H1 (cell line): ENCODE results near the gene MPIG6B. TPM values are rescaled to one million over a fixed set of nuclear protein-coding genes. Genes with fewer than 3 reads are reported as not detected.

Experiments
- EGR1 ChIP-seq: IDR thresholded peaks from 2 replicates; pipeline ENCODE4 v1.6.1; 2011; ENCODE audit warnings: low read depth, low read length, borderline replicate concordance
- EP300 ChIP-seq, 2 experiments: IDR thresholded peaks; 1 replicate in 1 of 2; 2 replicates in 1 of 2; pipeline ENCODE4 v1.6.1; 2011 to 2012; ENCODE audit warnings: low read depth in 2 of 2, low read length in 2 of 2, mild to moderate bottlenecking in 2 of 2, borderline replicate concordance in 1 of 2, inconsistent platforms in 1 of 2, moderate library complexity in 1 of 2
- JUND ChIP-seq: IDR thresholded peaks from 2 replicates; pipeline ENCODE4 v1.6.1; 2011; ENCODE audit warnings: mild to moderate bottlenecking, improper control_type of control experiment, low read length
- KDM5A ChIP-seq: fragments of 200-600 bp; IDR thresholded peaks from 2 replicates; pipeline ENCODE4 v1.7.1; 2012; ENCODE audit warnings: mild to moderate bottlenecking, low read length, inconsistent platforms, mixed read lengths
- NANOG ChIP-seq: IDR thresholded peaks from 2 replicates; pipeline ENCODE4 v1.6.1; 2011; ENCODE audit warnings: low read length, low read depth, mild to moderate bottlenecking, inconsistent platforms; ENCODE audit not compliant: insufficient read depth, poor library complexity, severe bottlenecking
- POLR2A ChIP-seq, 2 experiments: IDR thresholded peaks; 1 replicate in 1 of 2; 2 replicates in 1 of 2; pipeline ENCODE4 v1.6.1; 2011; ENCODE audit warnings: low read depth in 2 of 2, low read length in 2 of 2, mild to moderate bottlenecking in 2 of 2; ENCODE audit errors: control extremely low read depth in 1 of 2
- RAD21 ChIP-seq, 2 experiments: IDR thresholded peaks in 1 of 2; conservative IDR thresholded peaks in 1 of 2; 2 replicates each; pipeline ENCODE4 v1.6.1; 2011; ENCODE audit warnings: low read depth in 2 of 2, low read length in 2 of 2, improper control_type of control experiment in 1 of 2, inconsistent platforms in 1 of 2, mild to moderate bottlenecking in 1 of 2, moderate library complexity in 1 of 2
- RNF2 ChIP-seq: fragments of 200-900, 300-1000 bp; sonication (generic); IDR thresholded peaks from 2 replicates; pipeline ENCODE4 v1.7.1; 2016; ENCODE audit warnings: borderline replicate concordance, low read depth, mild to moderate bottlenecking, antibody characterized with exemption, low read length; ENCODE audit not compliant: poor library complexity, severe bottlenecking; ENCODE audit errors: missing control alignments
- RXRA ChIP-seq: IDR thresholded peaks from 2 replicates; pipeline ENCODE4 v1.6.1; 2011; ENCODE audit warnings: low read depth, mild to moderate bottlenecking, low read length, moderate library complexity; ENCODE audit not compliant: insufficient read depth
- SIX5 ChIP-seq: IDR thresholded peaks from 2 replicates; pipeline ENCODE4 v1.6.1; 2011; ENCODE audit warnings: mild to moderate bottlenecking, low read depth, low read length
- SP1 ChIP-seq: IDR thresholded peaks from 2 replicates; pipeline ENCODE4 v1.6.1; 2011; ENCODE audit warnings: low read depth, low read length
- SP4 ChIP-seq: IDR thresholded peaks from 2 replicates; pipeline ENCODE4 v1.6.1; 2012; ENCODE audit warnings: low read length, inconsistent platforms
- TAF7 ChIP-seq: optimal IDR thresholded peaks from 2 replicates; pipeline ENCODE3; 2011; ENCODE audit warnings: low read depth, mild to moderate bottlenecking, inconsistent platforms, low read length, moderate library complexity, borderline replicate concordance
- TEAD4 ChIP-seq: IDR thresholded peaks from 2 replicates; pipeline ENCODE4 v1.6.1; 2012; ENCODE audit warnings: low read depth, low read length, inconsistent platforms, mixed read lengths
- polyA plus RNA-seq, 7 experiments: library from polyadenylated mRNA; depleted of rRNA in 3 of 7; stranded (reverse) in 5 of 7; unstranded in 2 of 7; fragments of >200 nt in 5 of 7; fragments of 200-250 nt in 2 of 7; gene quantifications; 1 replicate in 5 of 7; 2 replicates in 1 of 7; 4 replicates in 1 of 7; pipeline versions ENCODE4 v1.2.1 to v1.2.3, GENCODE V29; 2011 to 2013; ENCODE audit warnings: missing spikeins in 2 of 7, mixed read lengths in 2 of 7
- total RNA-seq: library from RNA; stranded (reverse); fragmentation: NEBNext Ultra II Directional; extraction: Animal tissue kit (Norgen Biotek cat#: 25700); gene quantifications from 2 replicates; pipeline ENCODE4 v1.2.1, GENCODE V29; 2021
- TF ChIP-seq, protein P1 (sequence below): IDR thresholded peaks from 2 replicates; pipeline ENCODE4 v1.6.1; 2012; ENCODE audit warnings: low read length, inconsistent platforms

The MPIG6B gene
- total and polyA plus RNA-seq, 2 of the 8 experiments (the other 6 are each of a cell fraction or from before 2014, with no cell fraction given): 0.18 TPM; not detected in 1

DNA sequence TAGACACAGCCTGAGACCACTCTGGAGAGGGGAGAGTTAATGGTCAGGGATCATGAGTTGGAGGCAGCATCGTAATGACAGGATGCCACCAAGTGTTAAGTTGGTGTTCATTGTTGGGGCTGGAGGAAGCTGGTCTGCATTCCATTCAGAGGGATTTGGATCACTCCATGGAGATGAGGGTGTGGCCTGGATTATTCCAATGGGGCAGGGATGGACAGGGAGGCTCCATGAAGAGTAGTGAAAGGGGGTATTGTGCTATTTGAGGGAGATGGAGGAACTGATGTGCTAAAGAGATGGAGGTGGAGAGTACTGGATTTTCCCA, 40.4 kb downstream of the MPIG6B start (continued):
- TF ChIP-seq RAD21 (IDR thresholded peaks at IDR 0.05 in 1 of 2, conservative IDR thresholded peaks at IDR 0.05 in 1 of 2; ENCODE audit: low read depth in 2 of 2, low read length in 2 of 2): peak in 1 of 2 experiments; percentile 9; a peak in 1 of 4 replicates
- TF ChIP-seq EP300 (IDR thresholded peaks at IDR 0.05; ENCODE audit: borderline replicate concordance in 1 of 2, low read depth in 2 of 2, low read length in 2 of 2): peak in 1 of 2 experiments; percentile 94; a peak in 2 of 3 replicates
- no peak for TF ChIP-seq RXRA
- TF ChIP-seq TEAD4: no peak
- TF ChIP-seq KDM5A: no peak
- no peak for TF ChIP-seq EGR1
- no peak for TF ChIP-seq SIX5
- no peak for TF ChIP-seq NANOG
- no peak for TF ChIP-seq TAF7
- TF ChIP-seq RNF2: no peak
- TF ChIP-seq JUND: peak; percentile 39; the same call in 1 of the 2 replicates
- TF ChIP-seq, protein P1, sequence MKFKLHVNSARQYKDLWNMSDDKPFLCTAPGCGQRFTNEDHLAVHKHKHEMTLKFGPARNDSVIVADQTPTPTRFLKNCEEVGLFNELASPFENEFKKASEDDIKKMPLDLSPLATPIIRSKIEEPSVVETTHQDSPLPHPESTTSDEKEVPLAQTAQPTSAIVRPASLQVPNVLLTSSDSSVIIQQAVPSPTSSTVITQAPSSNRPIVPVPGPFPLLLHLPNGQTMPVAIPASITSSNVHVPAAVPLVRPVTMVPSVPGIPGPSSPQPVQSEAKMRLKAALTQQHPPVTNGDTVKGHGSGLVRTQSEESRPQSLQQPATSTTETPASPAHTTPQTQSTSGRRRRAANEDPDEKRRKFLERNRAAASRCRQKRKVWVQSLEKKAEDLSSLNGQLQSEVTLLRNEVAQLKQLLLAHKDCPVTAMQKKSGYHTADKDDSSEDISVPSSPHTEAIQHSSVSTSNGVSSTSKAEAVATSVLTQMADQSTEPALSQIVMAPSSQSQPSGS: no peak
- TF ChIP-seq SP1: 0 out of 2 replicates have a peak, but pooled peaks have one; percentile 36
- TF ChIP-seq POLR2A (IDR thresholded peaks at IDR 0.05; ENCODE audit: control extremely low read depth in 1 of 2, low read depth in 2 of 2, low read length in 2 of 2): no peak
- TF ChIP-seq SP4: no peak
